Urinary bladder (tissue), 4 donors: ENCODE results near the gene PLP1. TPM values are rescaled to one million over a fixed set of nuclear protein-coding genes. Genes with fewer than 3 reads are reported as not detected.
A peak's percentile ranks its signal among the peaks of the same experiment; 100 is the strongest.
"Not testable (repeated sequence)": the region's sequence is repeated elsewhere in the genome, so short reads cannot be mapped to it uniquely, and the experiment has no call there.

Experiments
- DNase-seq: peaks from one replicate; pipeline ENCODE4 v3.0.0-alpha.2; 2015; ENCODE audit errors: extremely low spot score
- H3K27ac ChIP-seq: one replicate; pipeline ENCODE4 v1.5.1; 2013; ENCODE audit warnings: low read depth, mild to moderate bottlenecking, moderate library complexity
- H3K36me3 ChIP-seq: one replicate; pipeline ENCODE4 v1.6.1; 2013; ENCODE audit warnings: mild to moderate bottlenecking, moderate library complexity; ENCODE audit not compliant: insufficient read depth
- H3K4me1 ChIP-seq: one replicate; pipeline ENCODE4 v1.6.1; 2013; ENCODE audit warnings: mild to moderate bottlenecking, moderate library complexity; ENCODE audit not compliant: insufficient read depth
- H3K4me3 ChIP-seq: one replicate; pipeline ENCODE4 v1.5.1; 2013; ENCODE audit warnings: low read depth, low read length
- WGBS: extraction: QIAGEN DNeasy Blood & Tissue Kit; methylation state at CpG from one replicate; pipeline ENCODE4 v1.1.7; 2013; 5-methylcytosine and 5-hydroxymethylcytosine counted together
- polyA plus RNA-seq: library from polyadenylated mRNA; stranded (reverse); fragments of 200-250 nt; gene quantifications from one replicate; pipeline ENCODE4 v1.2.3, GENCODE V29; 2013
- total RNA-seq: library from RNA; depleted of rRNA; stranded (reverse); fragments of >200 nt; gene quantifications from one replicate; pipeline ENCODE4 v1.2.3, GENCODE V29; 2014
- donor health status: healthy with polysubstance abuse.
- donor health status: healthy.

The PLP1 gene
- total and polyA plus RNA-seq, 2 donors, result 20.9 to 68.2 TPM

GRCh38 chrX:103791826-103792485, 15.3 kb downstream of the PLP1 start:
- WGBS, result 79% methylated on average over 2 of the region's 2 CpGs
- no peak overlapping the region for H3K27ac ChIP-seq
- DNase-seq, result no peak
- no peaks in the 10 kb centered on the region for H3K36me3 ChIP-seq
- H3K4me3 ChIP-seq, result no peak overlapping the region
- no peaks in the 10 kb centered on the region for H3K4me1 ChIP-seq

DNA sequence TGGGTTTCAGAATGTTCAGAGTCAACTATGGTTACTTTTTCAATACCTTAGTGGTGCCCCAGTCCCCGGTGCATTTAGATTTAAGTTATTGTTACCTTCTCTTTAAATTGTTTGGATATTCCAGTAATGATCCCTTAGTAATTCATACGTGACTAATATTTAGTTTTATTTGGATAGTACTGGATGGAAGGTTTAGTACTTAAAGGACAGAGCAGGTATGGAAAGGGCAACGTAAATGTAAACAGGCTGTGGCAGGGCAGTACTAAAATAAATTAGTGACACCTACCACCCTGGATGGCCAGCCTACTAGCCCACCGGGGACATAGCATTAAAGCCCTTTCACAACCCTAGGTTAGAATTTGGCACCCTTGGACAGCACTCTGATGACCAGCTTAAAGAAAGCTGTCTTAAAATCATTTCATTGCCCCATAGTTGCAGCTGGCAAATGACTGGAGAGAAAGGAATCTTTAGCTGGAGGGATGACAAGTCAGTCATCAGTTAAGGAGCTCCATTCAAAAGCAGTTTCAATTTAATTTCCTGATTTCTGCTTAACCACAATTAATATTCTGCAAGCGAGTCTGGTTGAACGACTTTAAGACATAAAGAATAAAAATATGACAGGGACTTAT, 16.4 kb downstream of the PLP1 start:
- Histone ChIP-seq H3K27ac (no peak overlapping the region), H3K36me3 (no peaks in the 10 kb centered on the region), H3K4me3 (no peak overlapping the region), H3K4me1 (no peaks in the 10 kb centered on the region)
- DNase-seq, result no peak
- 77% methylated on average over 6 of the region's 6 CpGs for WGBS

DNA sequence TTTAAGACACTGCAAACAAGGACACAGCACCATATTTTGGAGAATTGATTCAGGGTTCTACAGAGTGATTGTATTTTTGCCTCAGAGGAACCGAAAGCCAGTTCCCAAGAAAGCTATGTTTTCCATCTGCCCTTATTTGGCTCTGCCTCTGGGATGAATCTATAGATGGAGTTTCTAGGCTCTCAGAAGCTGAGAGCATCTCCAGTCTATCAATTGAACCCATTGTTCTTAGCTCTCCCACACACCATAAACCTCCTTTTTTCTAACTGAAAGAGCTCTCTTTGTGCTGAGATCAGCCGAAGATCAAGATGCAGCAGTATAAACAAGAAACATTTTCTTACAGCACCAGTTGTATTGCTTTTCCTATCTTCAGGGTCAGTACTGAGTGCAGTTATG, 16.9 kb downstream of the PLP1 start:
- H3K36me3 ChIP-seq, result no peaks in the 10 kb centered on the region
- DNase-seq, result no peak
- no peak overlapping the region for H3K4me3 ChIP-seq
- 57% methylated on average over 2 of the region's 2 CpGs for WGBS
- H3K4me1 ChIP-seq, result no peaks in the 10 kb centered on the region
- no peak overlapping the region for H3K27ac ChIP-seq

DNA sequence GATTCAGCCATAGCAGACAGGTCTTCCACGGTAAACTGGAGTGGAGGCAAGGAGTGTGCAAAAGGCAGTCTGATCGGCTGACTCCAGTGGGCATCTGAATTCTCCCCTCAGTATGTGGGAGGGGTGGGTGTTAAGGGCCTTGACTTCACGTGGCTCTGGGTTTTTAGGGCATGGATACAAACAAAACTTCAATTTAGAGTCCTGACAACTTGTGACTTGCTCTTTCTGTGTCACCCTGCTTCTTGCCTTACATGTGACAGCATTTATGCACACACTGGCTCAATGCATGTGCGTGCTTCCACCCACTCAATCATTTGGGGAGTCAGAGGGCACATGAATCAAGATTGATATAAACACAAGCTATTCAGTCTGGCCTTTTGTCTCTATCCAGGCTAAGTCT, 17.5 kb downstream of the PLP1 start:
- H3K36me3 ChIP-seq, result no peaks in the 10 kb centered on the region
- no peak for DNase-seq
- no peak overlapping the region for H3K4me3 ChIP-seq
- WGBS, result 73% methylated on average over 4 of the region's 4 CpGs
- H3K27ac ChIP-seq, result no peak overlapping the region
- no peaks in the 10 kb centered on the region for H3K4me1 ChIP-seq

DNA sequence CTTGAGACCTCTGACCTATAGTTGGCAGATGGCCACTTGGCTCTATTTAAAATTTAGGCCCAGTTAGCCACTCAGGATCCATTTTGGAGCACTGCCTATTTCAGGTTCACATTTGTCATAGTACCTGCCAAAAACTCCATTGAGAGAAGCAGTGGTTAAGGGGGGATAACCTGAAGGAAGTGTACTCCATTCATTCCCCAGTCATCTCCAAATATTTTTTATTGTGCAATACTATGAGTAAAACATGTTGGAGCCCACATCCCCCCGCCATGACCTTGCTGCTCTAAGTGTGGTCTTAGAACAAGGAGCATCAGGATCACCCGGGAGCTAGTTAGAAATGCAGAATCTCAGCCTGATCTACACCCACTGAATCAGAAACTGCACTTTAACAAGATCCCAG, 21.1 kb downstream of the PLP1 start:
- WGBS, result 81% methylated on average over 2 of the region's 2 CpGs
- no peak overlapping the region for H3K4me3 ChIP-seq
- no peaks in the 10 kb centered on the region for H3K36me3 ChIP-seq
- no peak for DNase-seq
- H3K4me1 ChIP-seq, result no peaks in the 10 kb centered on the region
- no peak overlapping the region for H3K27ac ChIP-seq

- DNase-seq, result no peak
- WGBS, result 94% methylated on average over 2 of the region's 2 CpGs
- H3K4me3 ChIP-seq, result no peak overlapping the region
- no peak overlapping the region for H3K27ac ChIP-seq
- no peaks in the 10 kb centered on the region for H3K4me1 ChIP-seq
- no peaks in the 10 kb centered on the region for H3K36me3 ChIP-seq
These were observed 23.7 kb downstream of the PLP1 start for GRCh38 chrX:103800318-103800717.

DNA sequence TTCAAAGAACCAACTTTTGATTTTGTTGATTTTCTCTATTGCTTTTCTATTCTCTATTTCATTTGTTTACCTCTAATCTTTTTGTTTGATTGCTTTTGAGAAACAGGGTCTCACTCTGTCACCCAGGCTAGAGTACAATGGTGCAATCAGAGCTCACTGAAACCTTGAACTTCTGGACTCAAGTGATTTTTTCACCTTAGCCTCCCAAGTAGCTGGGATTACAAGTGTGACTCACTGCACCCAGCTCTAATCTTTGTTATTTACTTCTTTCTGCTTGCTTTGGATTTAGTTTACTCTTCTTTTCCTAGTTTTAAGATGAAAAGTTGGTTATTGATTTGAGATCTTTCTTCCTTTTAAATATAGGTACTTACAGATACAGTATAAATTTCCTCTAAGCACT, 29.2 kb downstream of the PLP1 start:
- Histone ChIP-seq H3K36me3 (no peaks in the 10 kb centered on the region), H3K4me3 (no peak overlapping the region), H3K4me1 (no peaks in the 10 kb centered on the region), H3K27ac (no peak overlapping the region)
- no peak for DNase-seq

DNA sequence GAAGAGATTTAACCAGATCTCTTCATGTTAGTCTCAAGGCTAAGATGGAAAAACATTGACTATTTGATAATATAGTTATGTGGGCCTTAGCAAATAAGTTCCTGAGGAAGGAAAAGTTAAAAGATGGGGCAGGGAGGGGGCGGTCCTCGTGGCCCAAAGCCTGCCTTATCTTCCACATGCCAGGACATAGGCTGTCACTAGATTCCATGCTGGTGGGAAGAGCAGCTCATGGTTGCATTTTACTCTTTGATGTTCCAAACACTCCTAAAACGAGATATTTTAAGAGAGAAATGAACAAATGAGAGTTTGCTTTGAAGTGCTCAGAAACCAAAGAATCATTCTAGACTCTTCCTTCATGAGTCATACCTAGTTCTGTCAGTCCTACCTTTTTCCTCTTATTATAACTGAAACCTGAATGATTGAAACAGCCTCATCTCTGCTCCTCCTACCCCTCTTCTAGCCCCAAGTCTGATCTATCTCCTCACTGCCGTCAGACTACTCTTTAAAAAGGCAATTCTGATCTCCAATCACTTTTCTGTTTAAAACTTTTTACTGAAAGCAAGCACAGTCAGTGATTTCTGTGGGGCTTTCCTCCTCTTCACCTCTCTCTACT, 30.3 kb downstream of the PLP1 start:
- H3K4me3 ChIP-seq, result no peak overlapping the region
- no peaks in the 10 kb centered on the region for H3K4me1 ChIP-seq
- H3K36me3 ChIP-seq, result no peaks in the 10 kb centered on the region
- WGBS, result 64% methylated on average over 4 of the region's 4 CpGs
- no peak for DNase-seq
- H3K27ac ChIP-seq, result no peak overlapping the region

GRCh38 chrX:103811858-103812257, 35.2 kb downstream of the PLP1 start:
- WGBS, result 81% methylated on average over 3 of the region's 3 CpGs
- Histone ChIP-seq H3K27ac (no peak overlapping the region), H3K4me3 (no peak overlapping the region), H3K36me3 (no peaks in the 10 kb centered on the region), H3K4me1 (no peaks in the 10 kb centered on the region)
- DNase-seq, result no peak

DNA sequence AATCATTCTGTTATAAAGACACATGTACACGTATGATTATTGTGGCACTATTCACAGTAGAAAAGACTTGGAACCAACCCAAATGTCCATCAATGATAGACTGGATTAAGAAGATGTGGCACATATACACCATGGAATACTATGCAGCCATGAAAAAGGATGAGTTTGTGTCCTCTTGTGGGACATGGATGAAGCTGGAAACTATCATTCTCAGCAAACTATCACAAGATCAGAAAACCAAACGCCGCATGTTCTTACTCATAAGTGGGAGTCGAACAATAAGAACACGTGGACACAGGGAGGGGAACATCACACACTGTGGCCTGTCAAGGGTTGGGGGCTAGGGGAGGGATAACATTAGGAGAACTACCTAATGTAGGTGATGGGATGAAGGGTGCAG, 40.5 kb downstream of the PLP1 start:
- H3K4me1 ChIP-seq, H3K4me3 ChIP-seq, H3K27ac ChIP-seq, DNase-seq, H3K36me3 ChIP-seq: not testable (repeated sequence)
- 47% methylated on average over 5 of the region's 5 CpGs for WGBS

DNA sequence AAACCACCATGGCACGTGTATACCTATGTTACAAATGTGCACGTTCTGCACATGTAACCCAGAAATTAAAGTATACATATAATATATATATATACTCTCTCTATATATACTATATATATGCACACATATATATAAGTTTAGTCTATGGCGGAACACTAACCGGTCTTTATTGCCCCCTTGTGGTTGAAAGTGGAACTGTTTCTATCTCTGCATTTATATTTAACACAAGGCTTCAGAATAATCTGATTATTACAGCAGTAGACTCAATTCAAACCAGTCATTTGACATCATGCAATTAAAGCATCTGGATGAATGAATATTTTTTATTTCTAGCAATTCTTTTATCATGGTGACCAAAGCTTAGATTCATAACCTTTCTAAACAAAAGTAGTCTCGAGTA, 40.9 kb downstream of the PLP1 start:
- DNase-seq, result peak; percentile 13
- 21% methylated on average over 5 of the region's 5 CpGs for WGBS
- no peak overlapping the region for H3K4me3 ChIP-seq
- no peaks in the 10 kb centered on the region for H3K4me1 ChIP-seq
- no peaks in the 10 kb centered on the region for H3K36me3 ChIP-seq
- no peak overlapping the region for H3K27ac ChIP-seq

DNA sequence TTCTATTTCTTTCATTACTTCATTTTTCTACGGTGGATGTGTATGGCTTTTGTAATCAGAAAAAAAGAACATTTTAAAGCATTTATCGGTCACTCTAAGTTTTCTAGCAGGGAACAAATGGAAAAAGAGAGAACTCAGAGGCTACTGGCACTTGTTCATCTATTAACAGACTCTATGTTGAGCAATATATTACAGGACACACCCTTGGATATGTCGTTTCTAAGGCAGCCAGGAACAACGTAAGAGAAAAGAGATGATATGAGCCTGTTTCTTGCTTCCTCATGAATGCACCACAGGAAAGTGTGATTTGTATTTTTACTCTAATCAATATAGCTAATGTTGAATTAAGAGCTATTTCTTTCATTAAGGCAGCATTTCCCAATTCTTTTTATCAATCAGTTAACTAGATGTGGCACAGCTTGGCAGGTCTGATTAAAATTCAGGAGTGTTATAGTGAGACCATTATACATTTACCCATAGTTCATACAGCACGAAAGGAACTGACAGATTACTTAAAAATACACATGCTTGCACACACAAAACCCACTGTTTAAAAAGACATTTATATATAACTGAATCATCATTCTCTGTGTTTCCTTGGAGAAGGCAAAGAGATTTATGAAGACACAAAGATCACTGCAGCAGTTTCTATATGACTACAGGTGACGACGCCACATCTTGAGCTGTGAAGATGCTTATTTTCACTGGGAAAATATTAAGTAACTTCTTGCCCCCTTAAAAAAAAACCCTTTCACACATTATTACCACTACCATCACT, 42.4 kb downstream of the PLP1 start:
- Histone ChIP-seq H3K27ac (no peak overlapping the region), H3K4me3 (no peak overlapping the region), H3K36me3 (no peaks in the 10 kb centered on the region), H3K4me1 (no peaks in the 10 kb centered on the region)
- DNase-seq, result no peak
- 36% methylated on average over 7 of the region's 7 CpGs for WGBS

- WGBS, result 96% methylated on average over 6 of the region's 6 CpGs
- H3K36me3 ChIP-seq, DNase-seq, H3K27ac ChIP-seq, H3K4me3 ChIP-seq, H3K4me1 ChIP-seq: not testable (repeated sequence)
These were observed 44.2 kb downstream of the PLP1 start for GRCh38 chrX:103820802-103821201.

- H3K27ac ChIP-seq, result no peak overlapping the region
These were observed 47.0 kb downstream of the PLP1 start for GRCh38 chrX:103823591-103823990.

More at GRCh38 chrX:103823591-103823990, 47.0 kb downstream of the PLP1 start:
- no peak for DNase-seq
- Histone ChIP-seq H3K36me3 (no peaks in the 10 kb centered on the region), H3K4me1 (no peaks in the 10 kb centered on the region), H3K4me3 (no peak overlapping the region)
